T-cell (primary cell): ENCODE measurements around the gene TACR1. TPM values are rescaled to one million over a fixed set of nuclear protein-coding genes. Genes with fewer than 3 reads are reported as not detected.

Experiments
- ATAC-seq, 4 experiments: fragments of 200-7000 bp in 3 of 4; fragments of 150-1000 bp in 1 of 4; cut with Tn5 transposase; replicated peaks in 1 of 4; 1 replicate in 3 of 4; 2 replicates in 1 of 4; pipeline ENCODE4 v1.10.0; 2021; ENCODE audit warnings: moderate library complexity in 3 of 4, mild to moderate bottlenecking in 2 of 4, moderate number of reproducible peaks in 1 of 4
- CTCF ChIA-PET, 2 donors: fragments of 300-600 bp; sonication (Branson Sonifier 250); formaldehyde crosslinking; loops; one replicate each; lab custom pipeline; 2022; ENCODE audit warnings: antibody characterized with exemption in 2 of 2; lab: Charles Lee
- POLR2A ChIA-PET, 2 donors: fragments of 300-600 bp; sonication (Branson Sonifier 250); formaldehyde crosslinking; loops; one replicate each; lab custom pipeline; 2022; ENCODE audit warnings: antibody characterized with exemption in 2 of 2; lab: Charles Lee
- DNase-seq, 35 experiments: peaks; one replicate each; pipeline versions ENCODE4 v3.0.0 to v3.0.0-alpha.2; 2013 to 2023
- H3K27ac ChIP-seq: one replicate; pipeline ENCODE4 v1.5.1; 2013; ENCODE audit warnings: low read length
- H3K27me3 ChIP-seq, 2 experiments: replicated peaks in 1 of 2; 1 replicate in 1 of 2; 2 replicates in 1 of 2; pipeline versions ENCODE4 v1.6.1 to v1.7.0; 2013; ENCODE audit warnings: low read length in 1 of 2, mixed read lengths in 1 of 2; ENCODE audit not compliant: control insufficient read depth in 2 of 2, insufficient read depth in 2 of 2; ENCODE audit errors: extremely low read depth in 1 of 2
- H3K36me3 ChIP-seq, 2 donors: 1 replicate in 1 of 2; 2 replicates in 1 of 2; pipeline versions ENCODE4 v1.6.1 to v1.7.0; 2013; ENCODE audit warnings: low read length in 1 of 2; ENCODE audit not compliant: control insufficient read depth in 2 of 2, insufficient read depth in 1 of 2; ENCODE audit errors: extremely low read depth in 1 of 2
- H3K4me1 ChIP-seq, 2 experiments: 1 replicate in 1 of 2; 2 replicates in 1 of 2; pipeline versions ENCODE4 v1.6.1 to v1.7.0; 2013; ENCODE audit warnings: low read length in 2 of 2, mixed read lengths in 1 of 2; ENCODE audit not compliant: insufficient read depth in 2 of 2, control insufficient read depth in 1 of 2; ENCODE audit errors: extremely low read depth in 1 of 2
- H3K4me3 ChIP-seq, 2 donors: 1 replicate in 1 of 2; 2 replicates in 1 of 2; pipeline versions ENCODE4 v1.5.1 to v1.7.0; 2013; ENCODE audit warnings: mild to moderate bottlenecking in 2 of 2, low read length in 1 of 2, moderate library complexity in 1 of 2; ENCODE audit not compliant: control insufficient read depth in 1 of 2; ENCODE audit errors: extremely low read depth in 1 of 2
- H3K9me3 ChIP-seq: 2 replicates; pipeline ENCODE4 v1.7.0; 2013
- H3K27ac Mint-ChIP-seq, 2 donors: one replicate each; pipeline ENCODE4 v1.8.0; 2020 to 2021; ENCODE audit warnings: mild to moderate bottlenecking in 2 of 2, mixed read lengths in 2 of 2
- H3K27me3 Mint-ChIP-seq, 2 donors: one replicate each; pipeline ENCODE4 v1.8.0; 2021 to 2022; ENCODE audit warnings: mixed read lengths in 2 of 2
- H3K36me3 Mint-ChIP-seq: one replicate; pipeline ENCODE4 v1.8.0; 2021; ENCODE audit warnings: mixed read lengths
- H3K4me1 Mint-ChIP-seq, 3 donors: one replicate each; pipeline ENCODE4 v1.8.0; 2020 to 2022; ENCODE audit warnings: mixed read lengths in 3 of 3, mild to moderate bottlenecking in 1 of 3
- H3K4me3 Mint-ChIP-seq, 3 donors: one replicate each; pipeline ENCODE4 v1.8.0; 2020 to 2022; ENCODE audit warnings: mild to moderate bottlenecking in 3 of 3, mixed read lengths in 3 of 3, moderate library complexity in 3 of 3
- H3K9me3 Mint-ChIP-seq, 3 donors: one replicate each; pipeline ENCODE4 v1.8.0; 2020 to 2022; ENCODE audit warnings: mixed read lengths in 3 of 3
- WGBS: methylation state at CpG from one replicate; pipeline ENCODE4 v1.1.5; 2013; ENCODE audit warnings: missing lambda C conversion rate; ENCODE audit not compliant: insufficient coverage; 5-methylcytosine and 5-hydroxymethylcytosine counted together
- total RNA-seq, 35 experiments: library from RNA in 6 of 35; stranded (reverse) in 6 of 35; fragments of 120-200 nt in 1 of 35; gene quantifications; one replicate each; pipeline versions ENCODE4 v1.2.1 to v1.2.4 and lab custom pipeline; 2013 to 2026

The TACR1 gene
- total RNA-seq, 5 donors from 2014 or later (not counting 1 experiment from before 2014, with no cell fraction given) = not detected

GRCh38 chr2:75019790-75020189 is 179.5 kb downstream of the TACR1 start:
- H3K27ac Mint-ChIP-seq = no peak overlapping the region
- POLR2A ChIA-PET = no interaction called here
- WGBS = no CpG with 5 or more reads among the region's 2 CpGs
- CTCF ChIA-PET = no interaction called here
- H3K4me3 Mint-ChIP-seq = no peak overlapping the region
- H3K9me3 ChIP-seq = no peaks in the 10 kb centered on the region
- no peak overlapping the region for H3K4me3 ChIP-seq
- H3K9me3 Mint-ChIP-seq = peaks cover 0 to 4% (median 0%) of the 10 kb centered on the region in 3 donors
- peaks cover under 1% of the 10 kb centered on the region for H3K36me3 Mint-ChIP-seq
- no peaks in the 10 kb centered on the region for H3K4me1 Mint-ChIP-seq
- no peaks in the 10 kb centered on the region for H3K27me3 ChIP-seq
- DNase-seq (no peak), ATAC-seq (no peak)
- no peaks in the 10 kb centered on the region for H3K27me3 Mint-ChIP-seq
- H3K4me1 ChIP-seq = no peaks in the 10 kb centered on the region
- no peak overlapping the region for H3K27ac ChIP-seq
- H3K36me3 ChIP-seq = no peaks in the 10 kb centered on the region

DNA sequence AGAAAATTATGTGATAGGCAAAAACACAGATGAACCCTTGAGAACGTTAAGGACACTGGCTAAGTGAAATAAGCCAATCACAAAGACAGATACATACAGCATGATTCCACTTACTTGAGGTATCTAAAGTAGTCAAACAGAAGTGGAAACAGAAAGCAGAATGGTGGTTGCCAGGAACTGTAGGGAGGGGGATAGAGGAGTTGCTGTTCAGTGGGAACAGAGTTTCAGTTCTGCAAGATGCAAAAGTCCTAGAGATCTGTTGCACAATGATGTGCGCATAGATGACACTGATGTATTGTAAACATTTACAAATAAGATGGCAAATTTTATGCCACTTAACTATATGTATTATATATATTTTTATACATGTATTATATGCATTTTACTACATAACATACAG is 181.2 kb downstream of the TACR1 start:
- Mint-ChIP-seq H3K36me3 (peaks cover 3% of the 10 kb centered on the region), H3K27me3 (no peaks in the 10 kb centered on the region), H3K9me3 (peaks cover 0 to 9% (median 0%) of the 10 kb centered on the region in 3 donors), H3K27ac (no peak overlapping the region), H3K4me1 (no peaks in the 10 kb centered on the region), H3K4me3 (no peak overlapping the region)
- WGBS = no CpG with 5 or more reads among the region's 2 CpGs
- no peaks in the 10 kb centered on the region for H3K9me3 ChIP-seq
- no peak overlapping the region for H3K27ac ChIP-seq
- ChIA-PET POLR2A (no interaction called here), CTCF (no interaction called here)
- H3K4me1 ChIP-seq = no peaks in the 10 kb centered on the region
- no peaks in the 10 kb centered on the region for H3K36me3 ChIP-seq
- no peak overlapping the region for H3K4me3 ChIP-seq
- DNase-seq (no peak), ATAC-seq (no peak)
- no peaks in the 10 kb centered on the region for H3K27me3 ChIP-seq

DNA sequence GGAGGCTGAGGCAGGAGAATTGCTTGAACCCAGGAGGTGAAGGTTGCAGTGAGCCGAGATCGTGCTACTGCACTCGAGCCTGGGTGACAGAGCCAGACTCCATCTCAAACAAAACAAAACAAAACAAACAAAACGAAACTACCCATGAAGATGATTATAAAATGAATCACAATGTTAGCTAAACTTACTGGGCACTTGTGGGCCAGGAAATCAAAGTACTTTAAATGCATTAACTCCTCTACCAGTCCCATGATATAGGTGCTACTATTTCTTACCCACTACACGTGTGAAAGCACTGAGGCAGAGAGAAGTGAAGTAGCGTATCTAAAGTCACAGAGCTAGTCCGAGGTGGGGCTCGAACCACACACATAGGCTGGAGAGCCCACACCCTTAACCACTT is 187.2 kb downstream of the TACR1 start:
- Mint-ChIP-seq H3K9me3 (peaks cover 0 to 5% (median 0%) of the 10 kb centered on the region in 3 donors), H3K27ac (no peak overlapping the region), H3K36me3 (peaks cover 19% of the 10 kb centered on the region), H3K27me3 (no peaks in the 10 kb centered on the region), H3K4me3 (no peak overlapping the region), H3K4me1 (no peaks in the 10 kb centered on the region)
- H3K4me3 ChIP-seq = no peak overlapping the region
- no peaks in the 10 kb centered on the region for H3K36me3 ChIP-seq
- 93% methylated on average over 3 of the region's 8 CpGs for WGBS
- POLR2A ChIA-PET = no interaction called here
- no peak for ATAC-seq
- no peak for DNase-seq
- H3K4me1 ChIP-seq = no peaks in the 10 kb centered on the region
- no peaks in the 10 kb centered on the region for H3K9me3 ChIP-seq
- no peaks in the 10 kb centered on the region for H3K27me3 ChIP-seq
- no peak overlapping the region for H3K27ac ChIP-seq
- CTCF ChIA-PET = no interaction called here

DNA sequence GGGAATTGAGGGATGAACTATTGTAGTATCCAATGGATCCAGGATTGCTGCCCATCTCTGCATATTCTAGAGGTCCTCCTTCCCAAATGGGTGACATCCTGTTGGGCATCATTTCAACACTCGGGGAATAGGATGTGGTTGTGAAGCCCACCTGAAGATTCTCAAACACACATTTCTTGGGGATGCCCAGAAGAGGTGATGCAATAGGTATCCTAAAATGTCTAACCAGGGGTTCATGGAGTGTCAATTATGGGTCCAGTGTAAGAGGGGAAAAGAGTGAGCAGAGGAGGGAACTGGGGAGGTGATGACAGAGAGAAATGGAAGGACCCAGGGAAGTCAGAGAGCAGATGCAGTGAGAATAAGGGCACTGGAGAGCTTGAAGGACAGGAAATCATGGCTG is 188.7 kb downstream of the TACR1 start:
- no CpG with 5 or more reads among the region's 1 CpG for WGBS
- ChIA-PET POLR2A (no interaction called here), CTCF (no interaction called here)
- Histone ChIP-seq H3K27ac (no peak overlapping the region), H3K27me3 (no peaks in the 10 kb centered on the region), H3K4me1 (no peaks in the 10 kb centered on the region), H3K4me3 (no peak overlapping the region), H3K36me3 (no peaks in the 10 kb centered on the region), H3K9me3 (no peaks in the 10 kb centered on the region)
- Mint-ChIP-seq H3K27ac (no peak overlapping the region), H3K36me3 (peaks cover 27% of the 10 kb centered on the region), H3K9me3 (peaks cover 0 to 10% (median 0%) of the 10 kb centered on the region in 3 donors), H3K27me3 (no peaks in the 10 kb centered on the region), H3K4me1 (no peaks in the 10 kb centered on the region), H3K4me3 (no peak overlapping the region)
- DNase-seq = no peak
- no peak for ATAC-seq

DNA sequence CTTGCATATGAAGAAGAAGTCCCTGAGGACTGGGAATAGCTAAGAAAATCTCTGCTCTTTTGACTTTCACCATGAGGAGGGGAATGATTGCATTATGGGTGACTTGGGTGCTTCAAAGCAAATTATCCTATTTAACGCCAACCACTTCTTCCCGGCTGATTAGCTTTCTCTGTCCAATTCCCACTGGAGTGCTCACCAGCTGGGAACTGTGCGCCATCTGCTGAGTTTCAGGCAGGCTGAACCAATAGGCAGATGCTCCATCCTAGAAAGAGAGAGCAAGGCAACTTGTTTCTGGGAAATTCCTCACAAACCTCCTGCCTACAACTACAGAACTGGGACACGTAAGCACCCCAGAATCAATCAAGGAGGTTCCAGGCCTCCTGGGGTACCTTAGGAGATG is 191.5 kb downstream of the TACR1 start:
- Mint-ChIP-seq H3K36me3 (peaks cover 32% of the 10 kb centered on the region), H3K4me1 (no peaks in the 10 kb centered on the region), H3K9me3 (peaks cover 0 to 5% (median 0%) of the 10 kb centered on the region in 3 donors), H3K4me3 (no peak overlapping the region), H3K27me3 (no peaks in the 10 kb centered on the region), H3K27ac (no peak overlapping the region)
- no peaks in the 10 kb centered on the region for H3K9me3 ChIP-seq
- DNase-seq = no peak
- no peaks in the 10 kb centered on the region for H3K4me1 ChIP-seq
- ATAC-seq = no peak
- no peak overlapping the region for H3K4me3 ChIP-seq
- 93% methylated on average over 3 of the region's 4 CpGs for WGBS
- CTCF ChIA-PET = no interaction called here
- POLR2A ChIA-PET = no interaction called here
- no peak overlapping the region for H3K27ac ChIP-seq
- H3K27me3 ChIP-seq = no peaks in the 10 kb centered on the region
- H3K36me3 ChIP-seq = no peaks in the 10 kb centered on the region

DNA sequence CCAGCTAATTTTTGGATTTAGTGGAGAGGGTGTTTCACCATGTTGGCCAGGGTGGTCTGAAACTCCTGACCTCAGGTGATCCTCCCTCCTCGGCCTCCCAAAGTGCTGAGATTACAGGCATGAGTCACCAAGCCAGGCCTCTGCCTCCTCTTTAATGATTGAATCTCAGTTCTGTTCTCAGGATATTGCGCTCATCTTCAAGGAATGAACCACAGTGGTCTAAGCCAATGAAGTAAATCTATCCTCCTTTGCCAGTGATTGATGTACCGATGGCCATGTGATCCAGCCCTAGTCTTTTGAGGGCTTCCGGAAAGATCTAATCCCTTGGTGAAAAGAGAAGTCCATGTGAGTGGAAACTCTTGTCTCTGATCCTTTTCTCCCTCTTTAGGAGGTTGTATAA is 192.3 kb downstream of the TACR1 start:
- POLR2A ChIA-PET = no interaction called here
- no peak overlapping the region for H3K4me3 Mint-ChIP-seq
- DNase-seq (no peak), ATAC-seq (no peak)
- no peaks in the 10 kb centered on the region for H3K4me1 Mint-ChIP-seq
- CTCF ChIA-PET = no interaction called here
- Histone ChIP-seq H3K4me1 (no peaks in the 10 kb centered on the region), H3K27ac (no peak overlapping the region), H3K36me3 (no peaks in the 10 kb centered on the region), H3K9me3 (no peaks in the 10 kb centered on the region), H3K4me3 (no peak overlapping the region), H3K27me3 (no peaks in the 10 kb centered on the region)
- no peak overlapping the region for H3K27ac Mint-ChIP-seq
- no peaks in the 10 kb centered on the region for H3K27me3 Mint-ChIP-seq
- H3K36me3 Mint-ChIP-seq = peaks cover 32% of the 10 kb centered on the region
- 100% methylated on average over 1 of the region's 4 CpGs for WGBS
- H3K9me3 Mint-ChIP-seq = peaks cover 0 to 5% (median 0%) of the 10 kb centered on the region in 3 donors

GRCh38 chr2:75006041-75006440 is 193.3 kb downstream of the TACR1 start:
- Histone ChIP-seq H3K9me3 (no peaks in the 10 kb centered on the region), H3K27me3 (no peaks in the 10 kb centered on the region), H3K27ac (no peak overlapping the region), H3K4me1 (no peaks in the 10 kb centered on the region), H3K4me3 (no peak overlapping the region), H3K36me3 (no peaks in the 10 kb centered on the region)
- H3K27ac Mint-ChIP-seq = no peak overlapping the region
- H3K4me3 Mint-ChIP-seq = no peak overlapping the region
- peaks cover 32% of the 10 kb centered on the region for H3K36me3 Mint-ChIP-seq
- H3K4me1 Mint-ChIP-seq = no peaks in the 10 kb centered on the region
- ATAC-seq = no peak
- H3K27me3 Mint-ChIP-seq = no peaks in the 10 kb centered on the region
- DNase-seq = no peak
- H3K9me3 Mint-ChIP-seq = peaks cover 0 to 5% (median 0%) of the 10 kb centered on the region in 3 donors
- ChIA-PET CTCF (no interaction called here), POLR2A (no interaction called here)
